Measurements from ENCODE around the gene GPI. TPM values are rescaled to one million over a fixed set of nuclear protein-coding genes. Genes with fewer than 3 reads are reported as not detected.

Gene GPI
- total and polyA plus RNA-seq, 9 of the 15 experiments (the other 6 are each of a cell fraction or from before 2014, with no cell fraction given) = 88.3 to 358 (median 122) TPM

GRCh38 chr19:34319230-34319585 lies 45.8 kb upstream of the GPI start (continued):
- TF ChIP-seq MGA (IDR thresholded peaks at IDR 0.05) = no peak
- no peak for TF ChIP-seq RFX5 (IDR thresholded peaks at IDR 0.05; ENCODE audit: low read depth, low read length)
- TF ChIP-seq NR3C1 (CRISPR knock-in tag; IDR thresholded peaks at IDR 0.05) = no peak
- TF ChIP-seq RBM15 (IDR thresholded peaks at IDR 0.05; ENCODE audit: insufficient read depth, low read length) = no peak
- no peak for TF ChIP-seq JUNB (CRISPR knock-in tag; conservative IDR thresholded peaks at IDR 0.05)
- no peak for TF ChIP-seq ZNF3 (CRISPR knock-in tag; IDR thresholded peaks at IDR 0.05)

Data from K562 (cell line).